ELR (cell line): ENCODE results near the gene LILRA5.
"Not testable (repeated sequence)": the region's sequence is repeated elsewhere in the genome, so short reads cannot be mapped to it uniquely, and the experiment has no call there.

Source experiments
- DNase-seq: peaks from one replicate; pipeline ENCODE4 v3.0.0-alpha.2; 2015; ENCODE audit warnings: low read depth

The LILRA5 gene

GRCh38 chr19:54312436-54313377 lies at the start of gene LILRA5:
TSS of gene LILRA5 (minus strand) at chr19:54313166. CDS start at chr19:54313019, 147 bp downstream.
- no peak for DNase-seq

- not testable (repeated sequence) for DNase-seq
Measured at GRCh38 chr19:54361680-54362422, 48.9 kb upstream of the LILRA5 start.

GRCh38 chr19:54359149-54359820 lies 46.3 kb upstream of the LILRA5 start:
- DNase-seq: not testable (repeated sequence)

- DNase-seq: no peak
Measured at GRCh38 chr19:54357381-54357780, 44.4 kb upstream of the LILRA5 start.

- no peak for DNase-seq
Measured at GRCh38 chr19:54356444-54357056, 43.6 kb upstream of the LILRA5 start.

- DNase-seq: no peak
Measured at GRCh38 chr19:54355675-54356074, 42.7 kb upstream of the LILRA5 start.

- no peak for DNase-seq
Measured at GRCh38 chr19:54354761-54355160, 41.8 kb upstream of the LILRA5 start.

GRCh38 chr19:54352546-54352945 lies 39.6 kb upstream of the LILRA5 start:
- no peak for DNase-seq

- no peak for DNase-seq
Measured at GRCh38 chr19:54352041-54352440, 39.1 kb upstream of the LILRA5 start.

GRCh38 chr19:54351474-54351873 lies 38.5 kb upstream of the LILRA5 start:
- DNase-seq: no peak

GRCh38 chr19:54345938-54346386 lies 33.0 kb upstream of the LILRA5 start:
- no peak for DNase-seq

- no peak for DNase-seq
Measured at GRCh38 chr19:54343868-54344267, 30.9 kb upstream of the LILRA5 start.

- no peak for DNase-seq
Measured at GRCh38 chr19:54341295-54341694, 28.3 kb upstream of the LILRA5 start.

- no peak for DNase-seq
Measured at GRCh38 chr19:54339646-54340358, 26.8 kb upstream of the LILRA5 start.

GRCh38 chr19:54338521-54338920 lies 25.6 kb upstream of the LILRA5 start:
- DNase-seq: no peak

- no peak for DNase-seq
Measured at GRCh38 chr19:54337858-54338230, 24.9 kb upstream of the LILRA5 start.

- DNase-seq: no peak
Measured at GRCh38 chr19:54336893-54337857, 24.2 kb upstream of the LILRA5 start.

GRCh38 chr19:54335979-54336892 lies 23.3 kb upstream of the LILRA5 start:
- no peak for DNase-seq

GRCh38 chr19:54335164-54335563 lies 22.2 kb upstream of the LILRA5 start:
- DNase-seq: no peak
